ENCODE results near the gene PCLO. TPM values are rescaled to one million over a fixed set of nuclear protein-coding genes. Genes with fewer than 3 reads are reported as not detected.

PCLO gene
- total RNA-seq, 1 experiment from 2014 or later, result 4.1 TPM

GRCh38 chr7:83141927-83142326, 20.8 kb downstream of the PCLO start:
- Mint-ChIP-seq H3K36me3 (ENCODE audit: insufficient read depth, unreplicated experiment) (no peaks in the 10 kb centered on the region), H3K4me1 (ENCODE audit: low read depth, unreplicated experiment) (no peaks in the 10 kb centered on the region), H3K4me3 (ENCODE audit: unreplicated experiment) (no peak overlapping the region), H3K27ac (ENCODE audit: unreplicated experiment) (no peak overlapping the region), H3K9me3 (ENCODE audit: unreplicated experiment) (no peaks in the 10 kb centered on the region), H3K27me3 (ENCODE audit: insufficient read depth, unreplicated experiment) (no peaks in the 10 kb centered on the region)
- Histone ChIP-seq H3K4me1 (no peaks in the 10 kb centered on the region), H3K36me3 (ENCODE audit: control insufficient read depth, insufficient read depth, low read length) (no peaks in the 10 kb centered on the region), H3K27me3 (replicated peaks; ENCODE audit: control insufficient read depth, insufficient read depth, low read length) (no peaks in the 10 kb centered on the region), H3K4me3 (ENCODE audit: low read depth, low read length) (no peak overlapping the region), H3K9me3 (no peaks in the 10 kb centered on the region)
- POLR2A ChIA-PET, result no interaction called here
- intact Hi-C loops (cut with micrococcal nuclease; ENCODE audit: unreplicated experiment), result no loop called here
- DNase-seq, result no peak
- BruUV-seq (replicated peaks), result no TSS peak
- no peak for TF ChIP-seq CTCF (IDR thresholded peaks at IDR 0.05; ENCODE audit: insufficient read depth in 1 of 2, low read depth in 1 of 2, low read length in 1 of 2, severe bottlenecking in 1 of 2, unreplicated experiment in 1 of 2)
- CTCF ChIA-PET, result no interaction called here

- ChIA-PET POLR2A (no interaction called here), CTCF (no interaction called here)
- TF ChIP-seq CTCF (IDR thresholded peaks at IDR 0.05; ENCODE audit: insufficient read depth in 1 of 2, low read depth in 1 of 2, low read length in 1 of 2, severe bottlenecking in 1 of 2, unreplicated experiment in 1 of 2), result no peak
- no peaks in the 10 kb centered on the region for H3K27me3 ChIP-seq (replicated peaks; ENCODE audit: control insufficient read depth, insufficient read depth, low read length)
- DNase-seq, result no peak
- H3K4me1 Mint-ChIP-seq (ENCODE audit: low read depth, unreplicated experiment), result no peaks in the 10 kb centered on the region
- no peaks in the 10 kb centered on the region for H3K27me3 Mint-ChIP-seq (ENCODE audit: insufficient read depth, unreplicated experiment)
- no peaks in the 10 kb centered on the region for H3K36me3 Mint-ChIP-seq (ENCODE audit: insufficient read depth, unreplicated experiment)
- H3K4me3 Mint-ChIP-seq (ENCODE audit: unreplicated experiment), result no peak overlapping the region
- H3K9me3 Mint-ChIP-seq (ENCODE audit: unreplicated experiment), result no peaks in the 10 kb centered on the region
- H3K9me3 ChIP-seq, result no peaks in the 10 kb centered on the region
- no peak overlapping the region for H3K27ac Mint-ChIP-seq (ENCODE audit: unreplicated experiment)
- intact Hi-C loops (cut with micrococcal nuclease; ENCODE audit: unreplicated experiment), result no loop called here
- BruUV-seq (replicated peaks), result no TSS peak
- H3K36me3 ChIP-seq (ENCODE audit: control insufficient read depth, insufficient read depth, low read length), result no peaks in the 10 kb centered on the region
- H3K4me1 ChIP-seq, result no peaks in the 10 kb centered on the region
- H3K4me3 ChIP-seq (ENCODE audit: low read depth, low read length), result no peak overlapping the region
Observed at GRCh38 chr7:83130623-83131545, 31.8 kb downstream of the PCLO start.

GRCh38 chr7:83130191-83130590, 32.5 kb downstream of the PCLO start:
- ChIA-PET POLR2A (no interaction called here), CTCF (no interaction called here)
- H3K9me3 Mint-ChIP-seq (ENCODE audit: unreplicated experiment), result no peaks in the 10 kb centered on the region
- H3K4me1 ChIP-seq, result no peaks in the 10 kb centered on the region
- no peaks in the 10 kb centered on the region for H3K36me3 Mint-ChIP-seq (ENCODE audit: insufficient read depth, unreplicated experiment)
- H3K27me3 Mint-ChIP-seq (ENCODE audit: insufficient read depth, unreplicated experiment), result no peaks in the 10 kb centered on the region
- no TSS peak for BruUV-seq (replicated peaks)
- no peak overlapping the region for H3K27ac Mint-ChIP-seq (ENCODE audit: unreplicated experiment)
- TF ChIP-seq CTCF (IDR thresholded peaks at IDR 0.05; ENCODE audit: insufficient read depth in 1 of 2, low read depth in 1 of 2, low read length in 1 of 2, severe bottlenecking in 1 of 2, unreplicated experiment in 1 of 2), result no peak
- no peaks in the 10 kb centered on the region for H3K9me3 ChIP-seq
- no peaks in the 10 kb centered on the region for H3K36me3 ChIP-seq (ENCODE audit: control insufficient read depth, insufficient read depth, low read length)
- intact Hi-C loops (cut with micrococcal nuclease; ENCODE audit: unreplicated experiment), result no loop called here
- H3K4me3 Mint-ChIP-seq (ENCODE audit: unreplicated experiment), result no peak overlapping the region
- no peaks in the 10 kb centered on the region for H3K4me1 Mint-ChIP-seq (ENCODE audit: low read depth, unreplicated experiment)
- H3K4me3 ChIP-seq (ENCODE audit: low read depth, low read length), result no peak overlapping the region
- no peaks in the 10 kb centered on the region for H3K27me3 ChIP-seq (replicated peaks; ENCODE audit: control insufficient read depth, insufficient read depth, low read length)
- DNase-seq, result no peak

All from Caco-2 (cell line).